ENCODE results near the gene RARB.

The RARB gene

GRCh38 chr3:25619382-25619781 lies 191.3 kb downstream of the RARB start:
- no peak for DNase-seq

- no peak for DNase-seq
Observed at GRCh38 chr3:25620493-25620892, 192.4 kb downstream of the RARB start.

- no peak for DNase-seq
Observed at GRCh38 chr3:25621087-25621486, 193.0 kb downstream of the RARB start.

GRCh38 chr3:25631989-25632388 lies 203.9 kb downstream of the RARB start:
- DNase-seq, result no peak

GRCh38 chr3:25633919-25634318 lies 205.9 kb downstream of the RARB start:
- DNase-seq, result no peak

GRCh38 chr3:25635038-25635437 lies 207.0 kb downstream of the RARB start:
- no peak for DNase-seq

Measured in NCI-H2081 treated with DMSO at 0.1 percent for 48 hours (cell line).